ENCODE data around the gene CACNA2D4.

Gene CACNA2D4

GRCh38 chr12:1758887-1759286 lies 159.6 kb downstream of the CACNA2D4 start:
- DNase-seq, result no peak
- Histone ChIP-seq H3K27ac (no peak overlapping the region), H3K9me3 (no peaks in the 10 kb centered on the region), H3K27me3 (no peaks in the 10 kb centered on the region), H3K36me3 (peaks cover 13 to 21% (median 18%) of the 10 kb centered on the region in 3 donors), H3K4me1 (peaks cover 0 to 23% (median 1%) of the 10 kb centered on the region in 4 donors), H3K4me3 (no peak overlapping the region)
- TF ChIP-seq CTCF (IDR thresholded peaks at IDR 0.05), result no peak
- intact Hi-C loops (cut with DNase I; ENCODE audit: low total_unique reads), result no loop called here

DNA sequence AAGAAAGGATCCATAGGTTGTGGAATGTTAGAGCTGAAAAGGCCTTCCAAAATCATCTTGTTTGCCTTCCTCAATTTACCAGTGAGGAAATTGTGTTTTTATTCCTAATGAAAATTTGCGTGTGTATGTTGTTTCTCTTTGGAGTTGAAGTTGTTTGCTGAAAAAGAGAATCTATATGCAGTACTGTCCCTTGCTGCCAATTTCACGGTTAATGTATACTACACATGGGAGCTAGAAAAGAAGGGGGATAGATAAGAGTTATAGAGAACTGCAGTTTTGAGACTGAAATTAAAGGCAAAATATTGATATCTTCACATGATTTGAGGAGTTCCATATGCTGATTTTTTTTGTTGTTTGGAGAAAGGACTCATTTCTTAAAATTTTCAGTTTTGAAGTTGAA lies 160.1 kb downstream of the CACNA2D4 start:
- Histone ChIP-seq H3K27ac (no peak overlapping the region), H3K4me3 (no peak overlapping the region), H3K27me3 (no peaks in the 10 kb centered on the region), H3K9me3 (no peaks in the 10 kb centered on the region), H3K36me3 (peaks cover 13 to 21% (median 18%) of the 10 kb centered on the region in 3 donors), H3K4me1 (peaks cover 0 to 23% (median 1%) of the 10 kb centered on the region in 4 donors)
- no peak for DNase-seq
- intact Hi-C loops (cut with DNase I; ENCODE audit: low total_unique reads), result no loop called here
- no peak for TF ChIP-seq CTCF (IDR thresholded peaks at IDR 0.05)

GRCh38 chr12:1750300-1750699 lies 168.2 kb downstream of the CACNA2D4 start:
- H3K27me3 ChIP-seq, result no peaks in the 10 kb centered on the region
- no peak for TF ChIP-seq CTCF (IDR thresholded peaks at IDR 0.05)
- no peaks in the 10 kb centered on the region for H3K4me1 ChIP-seq
- DNase-seq, result no peak
- intact Hi-C loops (cut with DNase I; ENCODE audit: low total_unique reads), result no loop called here
- no peak overlapping the region for H3K27ac ChIP-seq
- no peak overlapping the region for H3K4me3 ChIP-seq
- peaks cover 10 to 13% (median 12%) of the 10 kb centered on the region in 3 donors for H3K36me3 ChIP-seq
- peaks cover 0 to 13% (median 0%) of the 10 kb centered on the region in 3 donors for H3K9me3 ChIP-seq

GRCh38 chr12:1749019-1749418 lies 169.4 kb downstream of the CACNA2D4 start:
- H3K4me1 ChIP-seq, result no peaks in the 10 kb centered on the region
- intact Hi-C loops (cut with DNase I; ENCODE audit: low total_unique reads), result no loop called here
- TF ChIP-seq CTCF (IDR thresholded peaks at IDR 0.05), result no peak

DNA sequence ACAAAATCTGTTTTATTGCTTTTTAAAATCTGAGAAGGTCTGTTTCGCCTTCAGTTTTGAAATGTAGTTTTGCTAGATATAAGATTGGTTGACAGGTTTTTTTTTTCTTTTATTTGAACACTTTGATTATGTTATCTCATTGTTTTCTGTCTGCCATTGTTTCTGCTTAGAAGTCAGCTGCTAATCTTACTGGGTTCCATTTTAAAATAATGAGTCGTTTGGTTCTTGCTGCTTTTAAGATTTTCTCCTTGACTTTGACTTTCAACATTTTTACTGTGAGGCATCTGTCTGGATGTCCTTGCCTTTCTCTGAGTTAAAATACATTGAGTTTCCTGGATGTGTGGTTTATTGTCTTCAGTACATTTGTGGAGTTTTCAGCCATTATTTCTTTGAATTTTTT lies 170.8 kb downstream of the CACNA2D4 start:
- DNase-seq, result no peak
- no peaks in the 10 kb centered on the region for H3K36me3 ChIP-seq
- no peak overlapping the region for H3K27ac ChIP-seq
- H3K4me1 ChIP-seq, result peaks cover 0 to 4% (median 0%) of the 10 kb centered on the region in 4 donors
- no peak overlapping the region for H3K4me3 ChIP-seq
- TF ChIP-seq CTCF (IDR thresholded peaks at IDR 0.05), result no peak
- intact Hi-C loops (cut with DNase I; ENCODE audit: low total_unique reads), result no loop called here
- H3K27me3 ChIP-seq, result no peaks in the 10 kb centered on the region
- H3K9me3 ChIP-seq, result peaks cover 0 to 13% (median 0%) of the 10 kb centered on the region in 3 donors

More at GRCh38 chr12:1749019-1749418, 169.4 kb downstream of the CACNA2D4 start:
- H3K36me3 ChIP-seq, result peaks cover 0 to under 1% (median 0%) of the 10 kb centered on the region in 3 donors
- no peak overlapping the region for H3K4me3 ChIP-seq
- DNase-seq, result no peak
- H3K27ac ChIP-seq, result no peak overlapping the region
- H3K9me3 ChIP-seq, result peaks cover 0 to 13% (median 0%) of the 10 kb centered on the region in 3 donors
- no peaks in the 10 kb centered on the region for H3K27me3 ChIP-seq

DNA sequence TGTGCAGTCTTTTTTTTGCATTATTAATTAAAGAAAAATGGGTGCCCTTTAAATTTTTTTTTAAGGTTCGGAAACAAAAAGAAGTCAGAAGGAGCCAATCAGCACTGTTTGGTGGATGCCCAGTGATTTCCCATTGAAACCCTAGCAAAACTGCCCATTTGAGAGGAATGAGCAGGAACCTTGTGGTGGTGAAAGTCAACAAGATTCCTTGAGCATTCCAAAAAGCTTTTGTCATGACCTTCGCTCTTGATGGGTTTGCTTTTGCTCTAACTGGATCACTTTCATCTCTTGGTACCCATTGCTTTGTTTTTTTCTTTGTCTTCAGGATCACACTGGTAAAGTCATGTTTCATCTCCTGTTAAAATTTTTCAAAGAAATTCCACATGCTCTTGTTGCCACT lies 173.5 kb downstream of the CACNA2D4 start:
- Histone ChIP-seq H3K4me3 (no peak overlapping the region), H3K9me3 (peaks cover 0 to 13% (median 0%) of the 10 kb centered on the region in 3 donors), H3K36me3 (no peaks in the 10 kb centered on the region), H3K27me3 (no peaks in the 10 kb centered on the region), H3K4me1 (peaks cover 0 to 8% (median 3%) of the 10 kb centered on the region in 4 donors), H3K27ac (no peak overlapping the region)
- no peak for TF ChIP-seq CTCF (IDR thresholded peaks at IDR 0.05)
- DNase-seq, result no peak
- intact Hi-C loops (cut with DNase I; ENCODE audit: low total_unique reads), result no loop called here
